ENCODE results near the gene VSTM4.

Gene VSTM4

GRCh38 chr10:49091450-49092210, 23.7 kb downstream of the VSTM4 start:
- no peak for TF ChIP-seq JUND (IDR thresholded peaks at IDR 0.05; ENCODE audit: low read depth)
- no peak for DNase-seq (ENCODE audit: low read depth in 1 of 2, low spot score in 1 of 2)
- in situ Hi-C loops (cut with HindIII; ENCODE audit: low pct_unique_long_range_greater_than_20kb, low sequenced_read_pairs) = no loop called here

- DNase-seq (ENCODE audit: low read depth in 1 of 2, low spot score in 1 of 2) = no peak
- no peak for TF ChIP-seq JUND (IDR thresholded peaks at IDR 0.05; ENCODE audit: low read depth)
- in situ Hi-C loops (cut with HindIII; ENCODE audit: low pct_unique_long_range_greater_than_20kb, low sequenced_read_pairs) = no loop called here
Measured at GRCh38 chr10:49090696-49091380, 24.5 kb downstream of the VSTM4 start.

DNA sequence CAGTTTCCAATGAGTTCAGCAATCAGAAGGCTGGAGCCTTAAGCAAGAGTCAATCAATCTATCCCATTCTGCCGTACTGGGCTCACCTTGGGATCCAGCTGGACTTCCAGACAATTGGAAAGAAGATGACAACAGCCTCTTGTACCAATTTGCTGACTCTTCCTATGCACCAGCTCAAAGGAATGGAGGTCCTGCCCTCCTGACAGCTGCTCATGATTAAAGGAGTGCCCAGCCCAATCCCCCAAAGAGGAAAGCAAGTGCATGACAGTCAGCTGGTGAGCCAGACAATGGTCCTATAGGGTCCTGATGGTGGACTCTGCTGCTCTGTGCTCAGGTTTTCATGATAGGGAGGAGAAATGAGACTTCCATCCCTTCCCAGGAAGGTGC, 25.1 kb downstream of the VSTM4 start:
- TF ChIP-seq JUND (IDR thresholded peaks at IDR 0.05; ENCODE audit: low read depth) = no peak
- DNase-seq (ENCODE audit: low read depth in 1 of 2, low spot score in 1 of 2) = no peak
- in situ Hi-C loops (cut with HindIII; ENCODE audit: low pct_unique_long_range_greater_than_20kb, low sequenced_read_pairs) = no loop called here

- no peak for TF ChIP-seq JUND (IDR thresholded peaks at IDR 0.05; ENCODE audit: low read depth)
- in situ Hi-C loops (cut with HindIII; ENCODE audit: low pct_unique_long_range_greater_than_20kb, low sequenced_read_pairs) = no loop called here
- DNase-seq (ENCODE audit: low read depth in 1 of 2, low spot score in 1 of 2) = no peak
Measured at GRCh38 chr10:49089557-49090188, 25.6 kb downstream of the VSTM4 start.

DNA sequence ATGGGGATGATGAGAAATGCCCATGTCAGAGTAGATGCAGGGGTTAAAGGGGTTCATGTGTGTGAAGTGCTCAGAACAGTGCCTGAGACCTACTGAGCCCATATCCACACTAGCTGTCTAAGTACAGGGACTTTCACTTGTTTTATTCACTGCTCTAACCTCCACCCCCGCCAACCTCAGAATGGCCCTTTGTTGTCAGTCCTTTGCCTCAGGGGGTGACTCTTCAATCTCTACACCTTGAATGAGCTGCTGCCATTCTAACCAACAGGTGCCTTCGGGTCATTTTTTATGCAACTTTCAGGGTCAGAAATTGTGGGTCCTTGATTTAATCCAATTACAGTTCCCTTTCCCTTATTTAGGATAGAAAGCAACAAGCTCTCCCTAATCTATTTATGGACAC, 26.2 kb downstream of the VSTM4 start:
- TF ChIP-seq JUND (IDR thresholded peaks at IDR 0.05; ENCODE audit: low read depth) = no peak

GRCh38 chr10:49086889-49087288, 28.4 kb downstream of the VSTM4 start:
- no peak for TF ChIP-seq JUND (IDR thresholded peaks at IDR 0.05; ENCODE audit: low read depth)
- DNase-seq (ENCODE audit: low read depth in 1 of 2, low spot score in 1 of 2) = no peak
- in situ Hi-C loops (cut with HindIII; ENCODE audit: low pct_unique_long_range_greater_than_20kb, low sequenced_read_pairs) = no loop called here

More for the DNA sequence above, 26.2 kb downstream of the VSTM4 start:
- no peak for DNase-seq (ENCODE audit: low read depth in 1 of 2, low spot score in 1 of 2)
- in situ Hi-C loops (cut with HindIII; ENCODE audit: low pct_unique_long_range_greater_than_20kb, low sequenced_read_pairs) = no loop called here

DNA sequence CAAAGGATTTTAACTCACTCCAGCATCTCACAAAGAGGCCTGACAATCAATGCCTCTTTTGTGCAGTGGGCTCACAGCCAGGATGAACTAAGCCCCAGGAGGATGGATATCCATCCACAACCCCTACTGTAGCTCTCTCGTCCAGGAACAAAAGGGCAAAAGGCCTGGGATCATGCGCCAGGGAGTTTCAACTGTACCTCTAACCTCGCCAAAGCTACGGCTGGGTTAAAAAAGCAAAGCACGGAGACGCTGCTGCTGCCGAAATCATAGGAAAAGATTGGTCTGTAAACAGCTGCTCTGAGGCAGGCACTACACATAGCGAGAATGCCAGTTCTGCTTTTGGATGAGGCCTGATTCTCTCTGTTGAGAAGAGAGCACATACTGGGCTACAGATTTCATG, 32.1 kb downstream of the VSTM4 start:
- TF ChIP-seq JUND (IDR thresholded peaks at IDR 0.05; ENCODE audit: low read depth) = no peak
- DNase-seq (ENCODE audit: low read depth in 1 of 2, low spot score in 1 of 2) = no peak

DNA sequence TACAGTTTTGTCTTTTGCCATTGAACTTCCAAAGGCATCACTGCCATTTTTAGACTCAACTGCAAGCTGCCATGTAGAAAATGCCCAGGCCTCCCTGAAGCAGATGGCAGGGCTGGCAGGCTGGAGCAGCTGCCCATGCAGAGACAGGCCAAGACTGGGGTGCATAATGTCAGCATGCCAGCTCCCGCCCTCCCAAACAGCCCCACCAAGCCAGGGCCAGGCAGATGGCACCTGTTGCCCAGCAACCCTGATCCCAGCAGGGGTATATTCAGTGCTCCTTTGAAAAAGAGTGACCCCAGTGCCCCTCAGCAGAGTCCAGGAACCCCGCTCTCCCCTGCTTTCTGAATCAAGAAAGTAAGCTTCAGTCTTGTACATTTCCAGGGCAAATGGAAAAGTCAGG, 32.6 kb downstream of the VSTM4 start:
- TF ChIP-seq JUND (IDR thresholded peaks at IDR 0.05; ENCODE audit: low read depth) = no peak
- DNase-seq (ENCODE audit: low read depth in 1 of 2, low spot score in 1 of 2) = no peak

More for the DNA sequence above, 32.1 kb downstream of the VSTM4 start:
- in situ Hi-C loops (cut with HindIII; ENCODE audit: low pct_unique_long_range_greater_than_20kb, low sequenced_read_pairs) = no loop called here

DNA sequence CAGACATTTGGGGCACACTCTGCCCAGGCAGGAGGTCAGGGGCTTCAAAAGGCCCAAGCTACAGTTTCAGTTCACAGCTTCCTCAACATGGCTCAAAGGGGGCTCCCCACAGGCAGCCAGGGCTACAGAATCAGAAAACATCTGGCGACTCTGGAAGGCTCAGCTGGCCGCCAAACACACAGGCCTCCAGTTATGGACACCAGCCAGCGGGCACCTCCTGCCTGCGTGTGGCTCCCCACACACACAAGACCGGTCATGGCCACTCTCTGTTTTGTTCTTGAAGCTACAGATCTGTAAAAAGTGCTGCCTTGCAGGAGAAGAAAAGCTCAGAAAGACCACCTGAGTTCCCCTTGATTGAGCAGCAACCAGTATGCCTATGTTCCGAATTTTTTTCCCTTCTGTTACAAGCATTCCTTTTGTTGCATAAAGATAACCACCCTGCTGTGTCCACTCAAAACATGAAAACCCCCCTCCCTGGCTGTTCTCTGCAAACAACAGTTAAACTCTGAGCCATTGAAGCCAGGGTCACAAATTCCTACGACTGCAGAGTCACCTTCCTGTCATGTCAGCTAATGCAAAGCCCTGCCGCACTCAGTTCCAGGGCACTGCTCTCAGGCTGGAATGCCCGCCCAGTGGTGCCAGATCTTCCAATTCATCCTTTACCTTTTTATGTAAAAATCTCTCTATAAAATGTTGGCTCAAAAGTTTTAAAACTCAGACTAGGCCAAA, 33.6 kb downstream of the VSTM4 start:
- in situ Hi-C loops (cut with HindIII; ENCODE audit: low pct_unique_long_range_greater_than_20kb, low sequenced_read_pairs) = no loop called here
- no peak for TF ChIP-seq JUND (IDR thresholded peaks at IDR 0.05; ENCODE audit: low read depth)
- no peak for DNase-seq (ENCODE audit: low read depth in 1 of 2, low spot score in 1 of 2)

More for the DNA sequence above, 32.6 kb downstream of the VSTM4 start:
- in situ Hi-C loops (cut with HindIII; ENCODE audit: low pct_unique_long_range_greater_than_20kb, low sequenced_read_pairs) = no loop called here

DNA sequence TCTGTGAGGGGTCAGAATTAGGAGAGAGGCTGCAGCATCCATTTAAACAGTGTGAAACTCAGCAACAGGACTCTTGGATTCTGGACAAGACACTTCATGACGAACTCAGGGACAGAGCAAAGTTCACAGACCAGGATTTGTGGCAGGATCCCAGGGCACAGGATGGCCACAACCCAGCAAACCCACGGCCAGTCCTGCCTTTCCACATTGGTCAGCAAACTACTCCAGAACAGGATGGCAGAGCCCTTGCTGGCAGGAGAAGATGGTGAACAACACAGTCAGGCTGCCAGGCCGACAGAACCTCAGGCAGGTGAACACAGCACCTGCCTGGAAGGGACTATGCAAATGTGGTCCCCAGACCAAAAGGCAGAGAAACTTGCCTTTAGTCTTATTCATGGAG, 34.4 kb downstream of the VSTM4 start:
- TF ChIP-seq JUND (IDR thresholded peaks at IDR 0.05; ENCODE audit: low read depth) = no peak
- no peak for DNase-seq (ENCODE audit: low read depth in 1 of 2, low spot score in 1 of 2)
- in situ Hi-C loops (cut with HindIII; ENCODE audit: low pct_unique_long_range_greater_than_20kb, low sequenced_read_pairs) = no loop called here

DNA sequence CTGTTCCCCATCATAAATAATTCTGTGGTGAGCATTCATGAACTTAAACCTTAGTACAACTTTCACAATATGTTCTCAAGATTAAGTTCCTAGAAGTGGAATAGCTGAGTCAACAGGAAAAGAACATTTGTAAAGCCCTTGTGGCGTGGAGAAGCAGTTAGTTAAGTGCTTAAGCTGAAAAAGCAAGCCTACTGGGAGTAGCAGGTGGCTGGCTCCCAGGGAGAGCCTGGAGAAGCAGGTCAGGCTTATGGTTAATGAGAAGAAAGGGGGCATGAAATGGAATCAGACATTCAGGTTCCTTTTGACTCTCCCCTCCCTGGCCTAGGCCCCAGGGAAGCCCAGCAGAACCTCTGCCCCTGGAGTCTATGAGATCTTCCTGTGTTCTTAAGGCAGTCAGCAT, 35.3 kb downstream of the VSTM4 start:
- peak in 1 of 2 experiments; percentile 32 for DNase-seq (ENCODE audit: low read depth in 1 of 2, low spot score in 1 of 2)
- in situ Hi-C loops (cut with HindIII; ENCODE audit: low pct_unique_long_range_greater_than_20kb, low sequenced_read_pairs) = no loop called here
- no peak for TF ChIP-seq JUND (IDR thresholded peaks at IDR 0.05; ENCODE audit: low read depth)

GRCh38 chr10:49079499-49079898, 35.8 kb downstream of the VSTM4 start:
- DNase-seq (ENCODE audit: low read depth in 1 of 2, low spot score in 1 of 2) = no peak
- in situ Hi-C loops (cut with HindIII; ENCODE audit: low pct_unique_long_range_greater_than_20kb, low sequenced_read_pairs) = no loop called here
- TF ChIP-seq JUND (IDR thresholded peaks at IDR 0.05; ENCODE audit: low read depth) = no peak

All from T47D (cell line).